SJSA1 (cell line): ENCODE data around the gene TEX19. TPM values are rescaled to one million over a fixed set of nuclear protein-coding genes. Genes with fewer than 3 reads are reported as not detected.

Source experiments
- DNase-seq, 2 experiments: peaks; one replicate each; pipeline ENCODE4 v3.0.0-alpha.2; 2015 to 2020; ENCODE audit warnings: low spot score in 2 of 2, low read depth in 1 of 2
- H3K27ac ChIP-seq: fragments of 250-450 bp; sonication (Bioruptor Pico); 2 replicates; pipeline ENCODE4 v1.5.1; 2020; ENCODE audit warnings: mild to moderate bottlenecking, moderate library complexity
- H3K27me3 ChIP-seq: fragments of 250-450 bp; sonication (Bioruptor Pico); replicated peaks from 2 replicates; pipeline ENCODE4 v1.5.1; 2020; ENCODE audit warnings: mild to moderate bottlenecking, moderate library complexity
- H3K36me3 ChIP-seq: fragments of 250-450 bp; sonication (Bioruptor Pico); 2 replicates; pipeline ENCODE4 v1.5.1; 2020; ENCODE audit warnings: mild to moderate bottlenecking
- H3K4me1 ChIP-seq: fragments of 250-450 bp; sonication (Bioruptor Pico); replicated peaks from 2 replicates; pipeline ENCODE4 v1.6.1; 2021; ENCODE audit warnings: mild to moderate bottlenecking
- H3K4me3 ChIP-seq: fragments of 250-450 bp; sonication (Bioruptor Pico); 2 replicates; pipeline ENCODE4 v1.5.1; 2020; ENCODE audit warnings: mild to moderate bottlenecking
- H3K9me3 ChIP-seq: fragments of 250-450 bp; sonication (Bioruptor Pico); replicated peaks from 2 replicates; pipeline ENCODE4 v1.5.1; 2020; ENCODE audit warnings: mild to moderate bottlenecking
- total RNA-seq: library from RNA; depleted of rRNA; stranded (reverse); fragments of >200 nt; shearing (Covaris generic); gene quantifications from 2 replicates; pipeline ENCODE4 v1.2.3, GENCODE V29; 2014

TEX19 gene
- total RNA-seq, 1 experiment from 2014 or later = 0.34 TPM

GRCh38 chr17:82327289-82327688, 31.8 kb upstream of the TEX19 start:
- no peak for DNase-seq
- no peak overlapping the region for H3K4me3 ChIP-seq
- H3K36me3 ChIP-seq = no peaks in the 10 kb centered on the region
- H3K27ac ChIP-seq = no peak overlapping the region
- H3K4me1 ChIP-seq = peaks cover 12% of the 10 kb centered on the region
- no peaks in the 10 kb centered on the region for H3K9me3 ChIP-seq
- no peaks in the 10 kb centered on the region for H3K27me3 ChIP-seq

DNA sequence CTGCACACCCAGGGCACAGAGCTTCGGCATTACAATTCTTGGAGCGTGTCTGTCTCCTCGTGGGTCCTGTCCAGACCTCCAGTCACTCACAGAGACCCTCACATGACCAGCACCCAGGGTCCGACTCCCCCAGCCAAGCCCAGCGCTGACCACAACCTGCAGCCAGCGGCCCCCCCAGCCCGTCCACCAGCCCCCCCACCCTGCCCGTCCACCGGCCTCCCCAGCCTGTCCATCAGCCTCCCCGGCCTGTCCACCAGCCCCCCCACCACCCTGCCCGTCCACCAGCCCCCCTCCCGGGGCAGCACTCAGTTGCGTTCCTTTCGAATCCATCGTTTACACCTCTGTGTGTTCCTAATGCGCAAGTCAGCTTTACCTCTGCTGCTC, 31.3 kb upstream of the TEX19 start:
- no peak overlapping the region for H3K4me3 ChIP-seq
- H3K36me3 ChIP-seq = no peaks in the 10 kb centered on the region
- no peaks in the 10 kb centered on the region for H3K9me3 ChIP-seq
- no peak for DNase-seq
- no peaks in the 10 kb centered on the region for H3K27me3 ChIP-seq
- peaks cover 16% of the 10 kb centered on the region for H3K4me1 ChIP-seq
- no peak overlapping the region for H3K27ac ChIP-seq

DNA sequence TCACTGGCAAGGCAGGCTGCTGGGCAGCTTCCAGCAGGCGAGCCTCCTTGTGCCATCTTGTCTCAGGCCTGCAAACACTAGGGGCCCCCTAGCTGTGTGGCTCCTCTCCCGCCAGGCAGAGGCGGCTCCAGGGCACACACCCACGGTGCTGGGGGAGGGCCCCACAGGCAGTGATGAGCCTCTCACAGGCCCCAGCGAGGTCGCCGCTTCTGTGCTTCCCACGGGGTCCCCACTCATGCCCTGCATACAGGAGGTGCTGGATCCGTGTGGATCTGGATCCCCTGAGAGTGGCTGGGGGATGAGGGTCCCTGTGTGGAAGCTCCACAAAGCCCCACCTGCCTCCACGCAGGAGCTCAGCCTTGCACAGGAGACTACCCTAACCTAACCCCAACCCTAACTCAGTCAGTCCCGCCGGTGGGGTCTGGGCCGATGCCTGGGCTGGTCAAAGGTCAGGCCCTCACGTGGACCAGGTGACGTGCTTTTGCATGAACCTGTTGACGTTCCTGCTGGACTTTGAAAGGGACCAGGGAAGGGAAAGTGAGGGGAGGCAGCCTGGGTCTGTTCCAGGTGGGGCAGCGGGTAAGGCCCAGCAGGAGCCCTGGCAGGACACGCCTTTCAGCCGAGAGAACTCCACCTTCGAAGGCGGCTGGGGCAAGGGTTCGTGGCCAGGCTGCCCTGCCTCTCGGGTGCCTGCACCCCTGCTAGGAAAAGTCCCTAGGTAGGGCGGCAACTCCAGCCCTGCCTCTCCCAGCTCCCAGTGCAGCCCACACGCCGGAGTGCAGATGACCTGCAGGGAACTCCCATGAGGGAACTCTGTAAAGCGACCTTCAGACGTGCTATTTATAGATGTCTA, 30.7 kb upstream of the TEX19 start:
- no peaks in the 10 kb centered on the region for H3K9me3 ChIP-seq
- no peaks in the 10 kb centered on the region for H3K36me3 ChIP-seq
- no peak overlapping the region for H3K27ac ChIP-seq
- H3K4me3 ChIP-seq = no peak overlapping the region
- no peak for DNase-seq
- peaks cover 22% of the 10 kb centered on the region for H3K4me1 ChIP-seq
- peaks cover 4% of the 10 kb centered on the region for H3K27me3 ChIP-seq

GRCh38 chr17:82328994-82329507, 30.0 kb upstream of the TEX19 start:
- no peak overlapping the region for H3K4me3 ChIP-seq
- no peaks in the 10 kb centered on the region for H3K36me3 ChIP-seq
- no peak for DNase-seq
- no peak overlapping the region for H3K27ac ChIP-seq
- peaks cover 29% of the 10 kb centered on the region for H3K4me1 ChIP-seq
- H3K9me3 ChIP-seq = no peaks in the 10 kb centered on the region
- peaks cover 4% of the 10 kb centered on the region for H3K27me3 ChIP-seq

GRCh38 chr17:82329683-82330321, 29.2 kb upstream of the TEX19 start:
- peaks cover 36% of the 10 kb centered on the region for H3K4me1 ChIP-seq
- H3K27ac ChIP-seq = no peak overlapping the region
- H3K27me3 ChIP-seq = peaks cover 4% of the 10 kb centered on the region
- no peak for DNase-seq
- no peaks in the 10 kb centered on the region for H3K36me3 ChIP-seq
- no peaks in the 10 kb centered on the region for H3K9me3 ChIP-seq
- no peak overlapping the region for H3K4me3 ChIP-seq

GRCh38 chr17:82330322-82331239, 28.5 kb upstream of the TEX19 start:
- peak; percentile 69 to 81 for DNase-seq
- Histone ChIP-seq H3K9me3 (no peaks in the 10 kb centered on the region), H3K27me3 (peaks cover 4% of the 10 kb centered on the region), H3K27ac (no peak overlapping the region), H3K4me3 (no peak overlapping the region), H3K4me1 (peaks cover 44% of the 10 kb centered on the region), H3K36me3 (no peaks in the 10 kb centered on the region)

DNA sequence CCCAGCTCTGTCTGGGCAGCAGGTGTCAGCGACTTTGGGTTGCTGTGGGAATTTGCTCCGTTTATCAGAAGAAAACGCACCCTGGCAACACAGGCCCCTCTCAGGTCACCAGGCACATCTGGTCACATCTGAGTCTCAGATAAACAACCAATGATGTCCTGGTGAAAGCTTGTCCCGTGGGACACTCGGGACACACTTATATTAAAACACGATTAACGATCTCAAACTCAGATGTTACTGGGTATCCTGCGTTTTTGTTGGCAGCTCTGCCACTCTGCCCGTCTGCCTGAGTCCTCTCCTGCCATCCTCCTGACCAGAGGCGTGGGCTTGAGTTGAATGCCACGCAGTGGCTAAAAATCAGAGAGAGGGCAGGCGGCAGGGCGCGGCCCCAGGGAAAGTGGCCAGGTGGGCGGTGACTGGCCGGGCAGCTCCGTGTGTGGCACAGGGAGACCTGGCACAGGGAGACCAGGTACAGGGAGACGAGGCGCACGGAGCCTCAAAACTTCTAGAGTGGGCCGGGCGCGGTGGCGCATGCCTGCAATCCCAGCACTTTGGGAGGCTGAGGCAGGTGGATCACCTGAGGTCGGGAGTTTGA, 27.6 kb upstream of the TEX19 start:
- Histone ChIP-seq H3K9me3 (no peaks in the 10 kb centered on the region), H3K27me3 (peaks cover 4% of the 10 kb centered on the region), H3K36me3 (no peaks in the 10 kb centered on the region), H3K4me1 (peaks cover 53% of the 10 kb centered on the region), H3K27ac (no peak overlapping the region), H3K4me3 (no peak overlapping the region)
- no peak for DNase-seq

DNA sequence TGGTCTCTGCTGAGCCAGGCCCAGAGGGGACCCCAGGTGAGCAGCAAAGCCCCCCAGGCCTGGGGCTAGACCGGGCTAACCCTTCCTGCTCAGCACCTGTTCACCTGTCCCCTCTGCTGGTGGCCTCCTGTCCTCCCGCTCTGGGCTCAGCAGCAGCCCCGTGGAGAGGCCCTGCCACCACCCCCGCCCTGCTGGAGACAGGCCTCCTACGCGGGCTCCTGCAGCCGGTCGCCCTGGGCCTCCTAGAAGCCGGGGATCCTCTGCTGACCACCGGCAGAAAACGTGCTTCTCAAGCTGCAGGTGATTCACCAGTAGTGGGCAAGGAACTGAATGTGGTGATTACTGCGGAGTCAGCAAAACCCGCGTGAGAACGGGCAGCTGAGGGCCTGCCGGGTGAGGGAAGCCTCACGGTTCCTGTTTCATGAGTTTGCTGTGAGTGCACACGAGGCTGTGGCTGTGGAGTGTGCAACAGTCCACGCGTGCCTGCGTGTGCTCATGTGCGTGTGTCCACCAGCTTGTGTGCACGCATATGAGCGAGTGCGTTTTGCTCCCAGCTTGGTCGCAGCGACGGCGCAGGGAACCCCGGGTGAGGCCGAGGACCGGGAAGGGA, 26.3 kb upstream of the TEX19 start:
- H3K27me3 ChIP-seq = peaks cover 4% of the 10 kb centered on the region
- no peaks in the 10 kb centered on the region for H3K36me3 ChIP-seq
- no peak overlapping the region for H3K27ac ChIP-seq
- H3K9me3 ChIP-seq = no peaks in the 10 kb centered on the region
- DNase-seq = no peak
- peaks cover 57% of the 10 kb centered on the region for H3K4me1 ChIP-seq
- H3K4me3 ChIP-seq = peak overlapping the region; percentile 52

DNA sequence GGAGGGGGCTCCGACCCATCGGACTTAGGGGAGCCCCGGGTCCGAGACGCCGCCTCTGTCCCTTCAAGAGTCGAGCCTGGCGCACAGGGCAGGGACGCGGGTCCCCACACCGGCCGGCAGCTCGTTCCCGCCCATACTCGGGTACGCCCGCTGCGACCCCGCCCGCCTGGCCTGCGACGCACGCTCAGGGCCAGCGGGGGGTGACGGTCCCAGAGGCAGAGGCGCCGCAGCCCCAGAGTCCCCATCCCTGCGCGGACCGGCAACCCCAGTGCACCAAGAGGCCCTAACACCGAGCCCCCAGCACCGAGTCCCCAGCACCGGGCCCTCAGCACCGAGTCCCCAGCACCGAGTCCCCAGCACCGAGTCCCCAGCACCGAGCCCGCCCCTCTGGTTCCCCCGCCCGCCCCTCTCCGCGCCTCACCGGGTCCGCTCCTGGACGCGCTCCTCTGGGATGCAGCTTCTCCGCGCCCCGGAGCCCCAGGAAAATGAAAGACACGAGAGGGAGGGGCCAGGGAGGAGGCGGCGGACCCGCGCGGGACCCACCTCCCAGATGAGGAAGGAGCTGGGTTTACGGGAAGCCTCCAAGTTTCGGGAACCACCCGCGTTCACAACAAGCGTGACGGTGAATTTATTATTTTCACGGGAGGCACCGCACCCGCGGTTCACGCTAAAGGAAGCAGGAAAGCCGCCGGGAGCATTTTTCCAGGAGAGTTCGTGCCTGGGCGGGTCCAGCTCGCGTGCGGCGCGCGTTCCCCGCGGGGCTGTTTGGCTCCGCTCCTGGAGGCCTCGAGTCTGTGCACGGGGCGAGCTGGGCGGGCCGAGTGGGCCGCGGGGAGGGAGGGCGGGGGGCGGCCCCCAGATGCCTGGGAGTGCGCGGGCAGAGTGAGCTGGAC, 25.5 kb upstream of the TEX19 start, which contains the start of gene SECTM1:
Gene SECTM1, minus strand, starts transcription at position 488 of the 893 bp plus-strand sequence. CDS start 6,526 bp downstream, outside the sequence.
- Histone ChIP-seq H3K4me3 (peak within 1 kb of the TSS; percentile 52), H3K27ac (no peak within 1 kb of the TSS), H3K36me3 (no peaks in the 10 kb centered on the region), H3K27me3 (peaks cover 4% of the 10 kb centered on the region), H3K4me1 (peaks cover 64% of the 10 kb centered on the region), H3K9me3 (no peaks in the 10 kb centered on the region)
- DNase-seq = peak in 1 of 2 experiments; percentile 53

GRCh38 chr17:82334204-82334621, 24.8 kb upstream of the TEX19 start:
- Histone ChIP-seq H3K27ac (no peak overlapping the region), H3K4me1 (peaks cover 71% of the 10 kb centered on the region), H3K9me3 (no peaks in the 10 kb centered on the region), H3K4me3 (peak overlapping the region; percentile 52), H3K36me3 (no peaks in the 10 kb centered on the region), H3K27me3 (peaks cover 4% of the 10 kb centered on the region)
- DNase-seq = no peak

- no peaks in the 10 kb centered on the region for H3K9me3 ChIP-seq
- peaks cover 76% of the 10 kb centered on the region for H3K4me1 ChIP-seq
- DNase-seq = peak in 1 of 2 experiments; percentile 50
- H3K4me3 ChIP-seq = peak overlapping the region; percentile 32
- peaks cover 4% of the 10 kb centered on the region for H3K27me3 ChIP-seq
- no peaks in the 10 kb centered on the region for H3K36me3 ChIP-seq
- no peak overlapping the region for H3K27ac ChIP-seq
Measured at GRCh38 chr17:82334622-82335394, 24.2 kb upstream of the TEX19 start.
